Heart left ventricle (tissue), 16 donors: Measurements from ENCODE around the gene AFAP1. TPM values are rescaled to one million over a fixed set of nuclear protein-coding genes. Genes with fewer than 3 reads are reported as not detected.

Experiments used
- ATAC-seq, 4 donors: fragments of 200-7000 bp; cut with Tn5 transposase; one replicate each; pipeline ENCODE4 v1.9.1; 2020 to 2022; ENCODE audit warnings: moderate library complexity in 4 of 4, mild to moderate bottlenecking in 3 of 4, moderate number of reproducible peaks in 1 of 4
- DNase-seq, 5 donors: peaks; one replicate each; pipeline ENCODE4 v3.0.0-alpha.2; 2020
- H3K27ac ChIP-seq, 12 donors: fragments of 200-600 bp; sonication (generic) in 4 of 12; one replicate each; pipeline versions ENCODE4 v1.5.0 to v1.8.0; 2016 to 2022; ENCODE audit warnings: mild to moderate bottlenecking in 2 of 12
- H3K27me3 ChIP-seq, 9 donors: fragments of 200-600 bp; sonication (generic) in 2 of 9; one replicate each; pipeline versions ENCODE4 v1.5.1 to v1.8.0; 2016 to 2022; ENCODE audit warnings: mild to moderate bottlenecking in 3 of 9
- H3K36me3 ChIP-seq, 9 donors: fragments of 200-600 bp; sonication (generic) in 2 of 9; one replicate each; pipeline versions ENCODE4 v1.5.0 to v1.8.0; 2018 to 2022; ENCODE audit warnings: mild to moderate bottlenecking in 2 of 9
- H3K4me1 ChIP-seq, 12 donors: fragments of 200-600 bp; sonication (generic) in 4 of 12; one replicate each; pipeline versions ENCODE4 v1.5.0 to v1.8.0; 2016 to 2022; ENCODE audit warnings: mild to moderate bottlenecking in 3 of 12
- H3K4me3 ChIP-seq, 12 donors: fragments of 200-600 bp; sonication (generic) in 4 of 12; one replicate each; pipeline versions ENCODE4 v1.5.0 to v1.8.0; 2017 to 2022; ENCODE audit warnings: mild to moderate bottlenecking in 9 of 12, moderate library complexity in 4 of 12
- H3K9me3 ChIP-seq, 12 donors: fragments of 200-600 bp; sonication (generic) in 4 of 12; one replicate each; pipeline versions ENCODE4 v1.5.0 to v1.8.0; 2016 to 2022; ENCODE audit warnings: mild to moderate bottlenecking in 1 of 12
- CTCF ChIP-seq, 12 donors: fragments of 200-600 bp; sonication (generic) in 4 of 12; IDR thresholded peaks; one replicate each; pipeline versions ENCODE4 v1.5.0 to v1.8.0; 2018 to 2022; ENCODE audit warnings: antibody characterized with exemption in 12 of 12, mild to moderate bottlenecking in 5 of 12
- POLR2A ChIP-seq, 2 donors: fragments of 450-650 bp; IDR thresholded peaks; one replicate each; pipeline ENCODE4 v1.6.1; 2017; ENCODE audit warnings: antibody characterized with exemption in 2 of 2, mild to moderate bottlenecking in 2 of 2, moderate library complexity in 2 of 2
- WGBS, 4 donors: extraction: QIAGEN DNeasy Blood & Tissue Kit in 2 of 4; methylation state at CpG; one replicate each; pipeline versions ENCODE4 v1.1.5 to v1.1.7; 2013 to 2018; 5-methylcytosine and 5-hydroxymethylcytosine counted together
- intact Hi-C, 10 donors: fragments of 100-400 bp; cut with DNase I; formaldehyde crosslinking; loops; one replicate each; pipeline versions ENCODE4 v1.11.1 to v1.14.2; 2022
- polyA plus RNA-seq, 2 donors: library from polyadenylated mRNA; stranded (reverse); fragments of 200-250 nt; gene quantifications; one replicate each; pipeline ENCODE4 v1.2.3, GENCODE V29; 2013
- total RNA-seq, 9 donors: library from RNA; depleted of rRNA in 2 of 9; stranded (reverse); fragments of >200 nt in 2 of 9; fragmentation: NEBNext Ultra II Directional in 3 of 9; extraction: Animal tissue kit (Norgen Biotek cat#: 25700) in 3 of 9; gene quantifications; one replicate each; pipeline versions ENCODE4 v1.1.0 to v1.2.4, GENCODE V29; 2016 to 2023
- donor health status: ischemic (EF 13 %, LVEDD 7.1; RV severe dilation, severe dysfunction).
- donor health status: healthy with polysubstance abuse.
- donor health status: DM: no; HTN: yes; CAD: no.
- donor health status: DM: no; HTN: no; CAD: no.
- donor health status: ischemic (EF 25% LVEDD 6.9; RV normal size, moderate dysfunction).
- donor health status: ischemic (EF 25% LVEDD 5.7; RV mildly dilated, moderate dysfunction).
- donor health status: healthy.
- donor health status: DM: yes; HTN: yes; CAD: no.
- donor health status: ischemic (EF 35%, LVEDD 5.7; RV mildly dilated, moderate dysfunction).
- donor health status: nonischemic (EF 11% LVEDD 7.7; RV severe dilation, severe dysfunction).
- donor health status: DM: yes; HTN: yes; CAD: no.
- donor health status: PGD.
- donor health status: ischemic (EF 29% LVEDD 5.4; RV normal size, mild dysfunction).
- donor health status: nonischemic (EF 23%, LVEDD 6.1; RV moderate dilation, normal function).

The AFAP1 gene
- total and polyA plus RNA-seq, 11 donors: 2.0 to 18.0 (median 7.0) TPM

- TF ChIP-seq POLR2A (IDR thresholded peaks at IDR 0.05) (no peak), CTCF (IDR thresholded peaks at IDR 0.05) (no peak)
- intact Hi-C loops: no loop called here
- Histone ChIP-seq H3K36me3 (no peaks in the 10 kb centered on the region), H3K27ac (peak overlapping the region; percentile 29 to 96 (median 80)), H3K4me1 (peaks cover 0 to 59% (median 43%) of the 10 kb centered on the region in 12 donors), H3K9me3 (peaks cover 0 to 2% (median 0%) of the 10 kb centered on the region in 12 donors), H3K27me3 (no peaks in the 10 kb centered on the region), H3K4me3 (no peak overlapping the region)
- WGBS, 4 donors: 71 to 80% (median 73%) methylated on average over 6 of the region's 6 CpGs
- DNase-seq (no peak), ATAC-seq (peak in 1 of 4 donors; percentile 32)
These were observed 110.8 kb downstream of the AFAP1 start for GRCh38 chr4:7828793-7829301.

- WGBS, 4 donors: 37 to 52% (median 48%) methylated on average over 13 of the region's 13 CpGs
- Histone ChIP-seq H3K27me3 (no peaks in the 10 kb centered on the region), H3K27ac (peak overlapping the region; percentile 29 to 96 (median 80)), H3K36me3 (no peaks in the 10 kb centered on the region), H3K9me3 (no peaks in the 10 kb centered on the region), H3K4me3 (peak overlapping the region in 1 of 12 donors; percentile 8), H3K4me1 (peaks cover 0 to 65% (median 48%) of the 10 kb centered on the region in 12 donors)
- ATAC-seq (peak; percentile 80 to 94 (median 94)), DNase-seq (peak; percentile 73 to 88 (median 86))
- intact Hi-C loops: no loop called here
- no peak for TF ChIP-seq CTCF (IDR thresholded peaks at IDR 0.05)
- no peak for TF ChIP-seq POLR2A (IDR thresholded peaks at IDR 0.05)
These were observed 111.5 kb downstream of the AFAP1 start for GRCh38 chr4:7828011-7828720.

- 90 to 96% (median 93%) methylated on average over 11 of the region's 11 CpGs for WGBS, 4 donors
- Histone ChIP-seq H3K36me3 (no peaks in the 10 kb centered on the region), H3K9me3 (no peaks in the 10 kb centered on the region), H3K27ac (peak overlapping the region; percentile 29 to 96 (median 80)), H3K4me3 (no peak overlapping the region), H3K4me1 (peaks cover 0 to 71% (median 54%) of the 10 kb centered on the region in 12 donors), H3K27me3 (no peaks in the 10 kb centered on the region)
- intact Hi-C loops: no loop called here
- ATAC-seq (no peak), DNase-seq (no peak)
- TF ChIP-seq POLR2A (IDR thresholded peaks at IDR 0.05) (no peak), CTCF (IDR thresholded peaks at IDR 0.05) (no peak)
These were observed 112.1 kb downstream of the AFAP1 start for GRCh38 chr4:7827566-7827965.

GRCh38 chr4:7826909-7827306, 112.8 kb downstream of the AFAP1 start:
- DNase-seq (no peak), ATAC-seq (no peak)
- intact Hi-C loops: no loop called here
- 93 to 97% (median 96%) methylated on average over 11 of the region's 11 CpGs for WGBS, 4 donors
- no peaks in the 10 kb centered on the region for H3K9me3 ChIP-seq
- H3K27ac ChIP-seq: peak overlapping the region in 6 of 12 donors; percentile 11 to 87 (median 57)
- H3K27me3 ChIP-seq: no peaks in the 10 kb centered on the region
- no peak overlapping the region for H3K4me3 ChIP-seq
- TF ChIP-seq CTCF (IDR thresholded peaks at IDR 0.05) (no peak), POLR2A (IDR thresholded peaks at IDR 0.05) (no peak)
- H3K36me3 ChIP-seq: no peaks in the 10 kb centered on the region
- H3K4me1 ChIP-seq: peaks cover 0 to 71% (median 56%) of the 10 kb centered on the region in 12 donors
